ENCODE data around the gene SORCS2.

DNA sequence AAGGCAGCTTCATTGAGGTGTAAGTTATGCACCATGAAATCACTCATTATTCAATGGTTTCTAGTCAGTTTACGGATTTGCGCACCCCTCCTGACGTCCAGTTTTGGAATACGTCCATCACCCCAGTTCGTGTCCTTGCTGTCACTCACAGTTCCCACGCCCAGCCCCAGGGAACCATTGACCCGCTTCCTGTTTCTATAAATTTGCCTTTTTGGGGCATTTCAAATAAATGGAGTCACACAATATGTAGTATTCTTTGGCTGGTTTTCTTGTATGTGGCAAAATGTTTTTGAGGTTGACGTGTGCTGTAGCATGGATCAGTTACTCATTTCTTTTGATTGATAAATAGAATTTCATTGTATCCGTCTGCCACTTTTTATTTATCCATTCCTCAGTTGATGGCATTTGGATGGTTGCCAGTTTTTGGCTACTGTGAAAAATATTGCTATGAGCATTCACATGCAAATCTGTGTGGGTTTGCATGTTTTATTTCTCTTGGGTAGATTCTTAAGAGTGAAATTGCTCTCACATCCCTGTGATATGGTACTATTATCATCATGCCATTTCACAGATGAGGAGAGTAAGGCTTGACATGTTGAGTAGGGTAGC lies 18.4 kb upstream of the SORCS2 start:
- TF ChIP-seq, protein P1, sequence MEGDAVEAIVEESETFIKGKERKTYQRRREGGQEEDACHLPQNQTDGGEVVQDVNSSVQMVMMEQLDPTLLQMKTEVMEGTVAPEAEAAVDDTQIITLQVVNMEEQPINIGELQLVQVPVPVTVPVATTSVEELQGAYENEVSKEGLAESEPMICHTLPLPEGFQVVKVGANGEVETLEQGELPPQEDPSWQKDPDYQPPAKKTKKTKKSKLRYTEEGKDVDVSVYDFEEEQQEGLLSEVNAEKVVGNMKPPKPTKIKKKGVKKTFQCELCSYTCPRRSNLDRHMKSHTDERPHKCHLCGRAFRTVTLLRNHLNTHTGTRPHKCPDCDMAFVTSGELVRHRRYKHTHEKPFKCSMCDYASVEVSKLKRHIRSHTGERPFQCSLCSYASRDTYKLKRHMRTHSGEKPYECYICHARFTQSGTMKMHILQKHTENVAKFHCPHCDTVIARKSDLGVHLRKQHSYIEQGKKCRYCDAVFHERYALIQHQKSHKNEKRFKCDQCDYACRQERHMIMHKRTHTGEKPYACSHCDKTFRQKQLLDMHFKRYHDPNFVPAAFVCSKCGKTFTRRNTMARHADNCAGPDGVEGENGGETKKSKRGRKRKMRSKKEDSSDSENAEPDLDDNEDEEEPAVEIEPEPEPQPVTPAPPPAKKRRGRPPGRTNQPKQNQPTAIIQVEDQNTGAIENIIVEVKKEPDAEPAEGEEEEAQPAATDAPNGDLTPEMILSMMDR (conservative IDR thresholded peaks at IDR 0.05; ENCODE audit: low read depth, low read length), result no peak
- no peak for TF ChIP-seq EZH2 (IDR thresholded peaks at IDR 0.05; ENCODE audit: borderline replicate concordance, low read depth, low read length, poor library complexity, severe bottlenecking)

All from A673 (cell line).